Large intestine (tissue), 3 donors: ENCODE measurements around the gene KLHL29. TPM values are rescaled to one million over a fixed set of nuclear protein-coding genes. Genes with fewer than 3 reads are reported as not detected.

Experiments
- DNase-seq, 2 donors: peaks; one replicate each; pipeline versions ENCODE4 v3.0.0 to v3.0.0-alpha.2; 2013
- H3K27ac ChIP-seq: one replicate; pipeline ENCODE4 v1.5.1; 2013; ENCODE audit warnings: low read length
- H3K27me3 ChIP-seq: 2 replicates; pipeline ENCODE4 v1.6.1; 2013; ENCODE audit warnings: low read length; ENCODE audit not compliant: control insufficient read depth, insufficient read depth
- H3K36me3 ChIP-seq: 2 replicates; pipeline ENCODE4 v1.6.1; 2013; ENCODE audit warnings: low read length; ENCODE audit not compliant: control insufficient read depth, insufficient read depth
- H3K4me1 ChIP-seq: one replicate; pipeline ENCODE4 v1.6.1; 2013; ENCODE audit warnings: low read length; ENCODE audit not compliant: control insufficient read depth, insufficient read depth
- H3K4me3 ChIP-seq: one replicate; pipeline ENCODE4 v1.5.1; 2013; ENCODE audit warnings: low read length
- H3K9me3 ChIP-seq: one replicate; pipeline ENCODE4 v1.6.1; 2013; ENCODE audit warnings: mild to moderate bottlenecking, low read depth, low read length, moderate library complexity; ENCODE audit not compliant: control insufficient read depth
- WGBS: methylation state at CpG from one replicate; pipeline ENCODE4 v1.1.5; 2013; ENCODE audit warnings: low lambda C conversion rate; ENCODE audit not compliant: insufficient coverage; 5-methylcytosine and 5-hydroxymethylcytosine counted together
- polyA plus RNA-seq: library from polyadenylated mRNA; unstranded; fragments of 120-200 nt; gene quantifications from one replicate; pipeline ENCODE4 v1.2.1, GENCODE V29; 2013

Gene KLHL29
- polyA plus RNA-seq, 1 donor = 5.9 TPM

DNA sequence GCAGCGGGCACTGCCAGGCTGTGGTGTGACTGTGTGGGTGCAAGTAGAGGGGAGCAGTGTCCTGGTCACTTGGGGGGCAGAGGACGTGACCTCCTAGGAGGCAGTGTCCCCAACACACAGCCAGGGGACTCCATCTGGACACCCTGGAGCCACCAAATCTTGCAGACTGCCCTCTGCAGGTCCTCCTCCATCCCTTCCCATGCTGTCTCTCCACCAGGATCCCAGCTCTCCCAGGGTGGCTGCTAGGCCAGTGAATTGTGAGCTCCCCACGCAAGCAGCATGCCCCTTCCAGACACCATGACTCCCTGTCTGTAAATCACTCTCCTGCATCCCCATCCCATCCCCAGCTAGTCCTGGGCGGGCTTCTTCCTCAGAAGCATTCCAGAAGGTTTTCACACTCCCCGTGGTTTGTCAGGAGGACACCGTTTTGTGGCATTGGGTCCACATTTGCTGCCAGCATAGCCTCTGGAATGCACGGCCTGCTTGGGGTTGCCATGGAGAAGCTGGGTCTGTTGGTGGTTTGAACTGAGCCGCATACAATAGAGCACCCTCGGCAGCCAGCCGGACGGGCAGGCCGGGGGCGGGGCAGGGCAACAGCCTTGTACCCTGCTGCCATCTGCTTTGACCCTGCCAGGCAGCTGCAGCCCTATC, 210.7 kb downstream of the KLHL29 start:
- Histone ChIP-seq H3K27ac (peak overlapping the region; percentile 33), H3K27me3 (peaks cover 21% of the 10 kb centered on the region), H3K36me3 (no peaks in the 10 kb centered on the region), H3K4me3 (no peak overlapping the region), H3K9me3 (no peaks in the 10 kb centered on the region), H3K4me1 (no peaks in the 10 kb centered on the region)
- DNase-seq = peak in 1 of 2 donors; percentile 42
- no CpG with 5 or more reads among the region's 13 CpGs for WGBS

DNA sequence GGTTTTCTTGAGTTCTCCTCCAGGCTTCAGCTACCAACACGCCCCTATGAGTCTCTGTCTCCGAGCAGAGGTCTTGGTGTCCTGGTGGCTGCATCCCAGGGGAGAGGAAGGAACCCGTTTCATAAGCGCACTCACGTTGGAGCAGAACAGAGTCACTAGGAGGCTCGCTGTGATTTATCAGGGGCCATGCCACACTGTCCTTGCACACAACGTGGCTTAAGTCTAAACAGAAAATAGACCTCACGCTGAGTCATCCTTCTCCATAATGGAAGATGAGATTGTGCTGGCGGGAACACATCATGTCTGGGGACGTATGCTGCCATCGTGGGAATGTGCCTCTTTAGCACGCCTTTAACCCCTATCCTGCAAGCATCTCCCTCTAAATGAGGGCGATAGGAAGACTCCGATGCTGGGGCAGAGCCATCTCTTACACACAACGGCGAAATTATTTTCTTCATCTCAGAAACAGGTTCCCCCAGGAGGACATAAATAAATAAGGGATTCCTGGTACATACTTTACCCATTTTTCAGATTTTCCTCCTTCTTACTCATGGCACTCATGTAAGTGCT, 211.4 kb downstream of the KLHL29 start:
- H3K4me3 ChIP-seq = no peak overlapping the region
- no peaks in the 10 kb centered on the region for H3K36me3 ChIP-seq
- 100% methylated on average over 2 of the region's 16 CpGs for WGBS
- peaks cover 21% of the 10 kb centered on the region for H3K27me3 ChIP-seq
- H3K4me1 ChIP-seq = no peaks in the 10 kb centered on the region
- peak overlapping the region; percentile 14 for H3K27ac ChIP-seq
- DNase-seq = no peak
- H3K9me3 ChIP-seq = no peaks in the 10 kb centered on the region

DNA sequence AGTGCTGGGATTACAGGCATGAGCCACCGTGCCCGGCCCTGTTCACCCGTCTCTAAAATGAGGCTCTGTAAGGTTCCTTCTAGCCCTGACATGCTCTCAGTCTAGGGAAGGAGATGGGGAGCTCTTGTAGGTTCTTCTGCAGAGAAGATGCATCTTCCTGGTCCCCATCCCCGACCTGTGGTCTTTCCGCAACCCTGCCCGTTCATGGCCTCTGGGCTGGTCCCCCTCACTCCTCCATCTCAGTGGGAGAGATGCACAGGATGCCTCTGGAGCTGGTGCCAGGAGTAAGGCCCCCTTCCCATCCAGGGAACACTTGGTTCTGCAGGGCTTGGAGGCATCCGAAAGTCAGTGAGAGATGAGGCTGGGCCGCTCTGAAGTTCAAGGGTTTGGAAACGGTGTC, 212.7 kb downstream of the KLHL29 start:
- H3K4me3 ChIP-seq = no peak overlapping the region
- no peaks in the 10 kb centered on the region for H3K4me1 ChIP-seq
- peaks cover 20% of the 10 kb centered on the region for H3K27me3 ChIP-seq
- no peak overlapping the region for H3K27ac ChIP-seq
- H3K36me3 ChIP-seq = no peaks in the 10 kb centered on the region
- H3K9me3 ChIP-seq = no peaks in the 10 kb centered on the region
- no peak for DNase-seq
- WGBS = no CpG with 5 or more reads among the region's 9 CpGs

DNA sequence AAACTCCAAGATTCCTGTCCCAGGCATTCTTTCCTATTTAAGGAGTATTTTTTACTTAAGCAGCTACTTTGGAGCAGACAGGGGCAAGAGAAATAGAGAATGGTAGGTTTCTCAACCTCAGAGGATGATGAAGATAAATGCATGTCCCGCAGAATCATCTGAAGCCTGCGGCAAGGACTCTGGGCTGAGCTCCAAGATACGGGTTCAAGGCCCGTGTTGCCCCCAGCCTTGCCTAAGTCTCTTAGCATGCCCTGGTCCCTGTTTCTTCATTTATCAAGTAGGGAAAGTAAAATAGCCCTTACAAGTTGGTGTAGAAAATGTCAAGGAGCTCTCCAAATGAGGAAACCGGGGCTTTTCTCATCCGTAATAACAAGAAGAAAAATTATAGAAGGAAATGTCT, 214.0 kb downstream of the KLHL29 start:
- Histone ChIP-seq H3K4me1 (no peaks in the 10 kb centered on the region), H3K9me3 (no peaks in the 10 kb centered on the region), H3K4me3 (no peak overlapping the region), H3K27ac (no peak overlapping the region), H3K27me3 (peaks cover 9% of the 10 kb centered on the region), H3K36me3 (no peaks in the 10 kb centered on the region)
- no peak for DNase-seq
- WGBS = 93% methylated on average over 2 of the region's 6 CpGs

DNA sequence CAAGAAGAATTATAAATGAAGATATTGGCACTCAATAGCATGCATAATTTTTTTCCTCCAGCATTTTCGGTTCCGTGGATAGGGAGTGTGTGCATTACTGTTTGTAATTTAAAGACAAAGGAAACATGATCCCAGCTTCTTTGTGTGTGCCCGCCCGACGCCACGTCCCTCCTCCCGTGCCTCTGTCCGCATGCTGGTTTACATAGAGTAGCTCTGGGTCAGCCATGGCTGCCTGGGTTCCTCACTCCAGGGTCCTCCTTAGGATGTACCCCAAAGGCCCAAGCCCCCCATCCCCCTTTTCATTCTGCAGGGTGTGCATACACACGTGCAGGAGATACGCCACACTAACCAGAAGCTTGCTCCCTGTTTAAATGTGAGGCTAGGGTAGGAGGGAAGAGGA, 214.7 kb downstream of the KLHL29 start:
- Histone ChIP-seq H3K4me1 (no peaks in the 10 kb centered on the region), H3K4me3 (no peak overlapping the region), H3K36me3 (no peaks in the 10 kb centered on the region), H3K9me3 (no peaks in the 10 kb centered on the region), H3K27me3 (peaks cover 5% of the 10 kb centered on the region), H3K27ac (no peak overlapping the region)
- no CpG with 5 or more reads among the region's 10 CpGs for WGBS
- no peak for DNase-seq

DNA sequence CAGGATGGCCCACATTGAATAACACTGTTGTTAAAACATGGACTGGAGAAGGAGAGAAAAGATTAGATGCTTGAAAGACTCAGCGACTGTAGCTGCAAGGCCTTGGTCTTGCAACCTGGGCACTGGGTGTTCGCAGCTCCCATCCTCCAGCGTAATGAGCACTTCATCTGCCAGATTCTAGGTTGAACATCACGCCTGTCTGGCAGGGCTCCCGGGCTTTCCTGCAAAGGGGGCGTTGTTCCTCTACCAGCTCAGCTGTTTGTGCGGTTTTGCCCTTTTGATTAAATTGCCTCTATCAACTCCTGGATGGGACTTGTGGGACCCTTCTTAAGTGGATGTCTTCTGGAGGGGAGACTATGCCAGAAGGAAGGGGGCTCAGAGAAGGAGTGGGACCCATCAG, 215.4 kb downstream of the KLHL29 start:
- WGBS = no CpG with 5 or more reads among the region's 7 CpGs
- Histone ChIP-seq H3K4me1 (no peaks in the 10 kb centered on the region), H3K27ac (no peak overlapping the region), H3K9me3 (no peaks in the 10 kb centered on the region), H3K4me3 (no peak overlapping the region), H3K27me3 (peaks cover 5% of the 10 kb centered on the region), H3K36me3 (no peaks in the 10 kb centered on the region)
- no peak for DNase-seq

DNA sequence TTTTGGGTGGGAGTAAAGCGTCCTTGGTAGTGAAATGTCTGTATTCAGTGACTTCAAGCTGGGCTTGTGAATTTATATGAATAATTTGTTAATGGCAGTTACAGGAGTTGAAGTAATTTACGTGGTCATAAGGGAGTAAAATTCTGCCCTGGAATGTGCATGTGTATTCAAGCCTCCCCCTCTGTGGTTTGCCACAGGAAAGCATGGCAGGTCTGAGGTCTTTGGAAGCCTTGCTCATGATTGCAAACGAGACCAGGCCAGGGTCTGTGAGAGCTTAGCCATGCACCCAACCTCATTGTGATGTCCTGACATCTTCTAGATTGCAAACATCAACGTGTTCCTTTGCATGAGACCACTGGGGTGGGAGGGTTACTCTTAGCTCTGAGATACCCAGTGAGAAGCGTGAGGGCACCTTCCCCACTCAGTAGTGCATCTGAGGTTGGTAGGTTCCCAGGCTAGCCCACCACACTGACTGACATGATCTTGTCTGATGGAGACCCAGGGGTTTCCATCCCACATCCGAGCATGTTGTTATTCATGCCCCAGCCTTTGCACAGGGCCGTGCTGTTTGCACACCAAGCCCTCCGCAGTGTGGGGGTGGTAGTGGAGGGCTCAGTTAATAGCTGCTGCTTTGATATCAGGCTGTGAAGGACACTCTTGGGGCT, 216.5 kb downstream of the KLHL29 start:
- peaks cover 4% of the 10 kb centered on the region for H3K9me3 ChIP-seq
- H3K4me3 ChIP-seq = no peak overlapping the region
- H3K4me1 ChIP-seq = no peaks in the 10 kb centered on the region
- no CpG with 5 or more reads among the region's 8 CpGs for WGBS
- H3K36me3 ChIP-seq = no peaks in the 10 kb centered on the region
- H3K27me3 ChIP-seq = peaks cover under 1% of the 10 kb centered on the region
- DNase-seq = no peak
- no peak overlapping the region for H3K27ac ChIP-seq

DNA sequence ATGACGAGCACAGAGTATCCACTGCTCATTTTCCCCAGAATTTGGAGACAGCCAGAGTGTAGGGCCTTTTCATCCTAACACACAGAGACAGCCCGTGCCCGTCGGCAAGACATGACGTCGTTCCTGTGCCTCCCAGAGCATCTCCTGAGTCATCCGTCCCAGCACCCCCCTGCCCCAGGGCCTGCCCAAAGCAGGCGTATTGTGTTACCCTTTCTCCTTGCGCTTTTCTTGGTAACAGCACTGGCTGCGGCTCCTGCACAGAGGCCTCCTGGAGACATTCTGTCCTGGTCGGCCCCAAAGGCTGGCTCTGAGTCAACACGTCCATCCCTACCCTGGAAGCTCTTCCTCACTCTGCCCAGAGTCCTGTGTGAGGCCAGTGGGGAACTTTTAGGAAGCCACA, 217.1 kb downstream of the KLHL29 start:
- H3K27ac ChIP-seq = no peak overlapping the region

DNA sequence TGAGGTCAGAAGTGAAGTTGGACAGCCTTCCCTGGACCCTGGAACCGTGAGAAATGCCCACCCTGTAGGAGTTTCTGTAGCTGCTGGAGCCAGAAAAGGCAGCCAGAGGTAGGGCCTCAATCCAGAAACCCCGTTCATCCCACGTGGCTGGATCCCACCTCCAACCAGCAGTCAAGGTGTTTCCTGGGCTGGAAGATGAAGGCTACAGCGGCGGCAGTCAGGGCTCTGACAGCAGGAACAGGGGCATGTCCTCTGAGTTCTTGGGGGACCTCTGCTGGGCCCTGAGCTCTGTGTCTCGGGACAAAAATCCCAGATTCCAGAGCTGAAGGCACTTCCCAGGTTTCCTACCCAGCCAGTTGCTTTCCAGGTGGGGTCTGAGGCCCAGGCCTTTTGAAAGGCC, 218.2 kb downstream of the KLHL29 start:
- H3K36me3 ChIP-seq = no peaks in the 10 kb centered on the region
- no peak overlapping the region for H3K4me3 ChIP-seq
- no peaks in the 10 kb centered on the region for H3K4me1 ChIP-seq
- no peak overlapping the region for H3K27ac ChIP-seq
- no peaks in the 10 kb centered on the region for H3K27me3 ChIP-seq
- no CpG with 5 or more reads among the region's 6 CpGs for WGBS
- H3K9me3 ChIP-seq = peaks cover 4% of the 10 kb centered on the region
- no peak for DNase-seq

More for the DNA sequence above, 217.1 kb downstream of the KLHL29 start:
- Histone ChIP-seq H3K4me1 (no peaks in the 10 kb centered on the region), H3K27me3 (no peaks in the 10 kb centered on the region), H3K9me3 (peaks cover 4% of the 10 kb centered on the region), H3K4me3 (no peak overlapping the region), H3K36me3 (no peaks in the 10 kb centered on the region)
- WGBS = no CpG with 5 or more reads among the region's 12 CpGs
- no peak for DNase-seq

DNA sequence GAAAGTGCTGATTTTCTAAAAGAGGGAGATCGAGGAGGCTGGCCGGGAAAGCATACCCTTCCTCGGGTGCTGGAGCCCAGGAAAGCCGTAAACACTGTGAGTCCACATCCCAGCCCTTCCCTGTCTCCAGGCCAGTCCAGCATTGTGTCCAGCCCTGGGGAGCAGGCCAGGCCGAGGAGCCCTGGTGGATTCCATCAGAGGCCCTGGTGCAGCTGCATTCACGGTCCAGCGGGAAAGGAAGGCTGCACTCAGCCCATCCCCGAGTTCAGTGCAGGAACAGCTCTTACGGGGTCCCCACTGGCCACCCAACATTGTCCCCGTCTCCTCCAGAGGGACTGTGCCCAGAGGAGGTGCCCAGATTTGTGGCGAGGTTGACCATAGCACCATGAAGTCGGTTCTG, 218.6 kb downstream of the KLHL29 start:
- WGBS = no CpG with 5 or more reads among the region's 12 CpGs
- no peaks in the 10 kb centered on the region for H3K36me3 ChIP-seq
- no peak overlapping the region for H3K27ac ChIP-seq
- H3K4me3 ChIP-seq = no peak overlapping the region
- no peaks in the 10 kb centered on the region for H3K27me3 ChIP-seq
- no peak for DNase-seq
- H3K4me1 ChIP-seq = no peaks in the 10 kb centered on the region
- peaks cover 4% of the 10 kb centered on the region for H3K9me3 ChIP-seq
